GM18867 (cell line): ENCODE data around the gene ZDHHC3.
"Not testable (repeated sequence)": the region's sequence is repeated elsewhere in the genome, so short reads cannot be mapped to it uniquely, and the experiment has no call there.

ENCODE experiments used
- ATAC-seq: cut with Tn5 transposase; IDR thresholded peaks from one replicate; pipeline ENCODE4 v1.9.1; 2021; ENCODE audit warnings: mild to moderate bottlenecking, moderate library complexity; ENCODE audit not compliant: unreplicated experiment

Gene ZDHHC3

DNA sequence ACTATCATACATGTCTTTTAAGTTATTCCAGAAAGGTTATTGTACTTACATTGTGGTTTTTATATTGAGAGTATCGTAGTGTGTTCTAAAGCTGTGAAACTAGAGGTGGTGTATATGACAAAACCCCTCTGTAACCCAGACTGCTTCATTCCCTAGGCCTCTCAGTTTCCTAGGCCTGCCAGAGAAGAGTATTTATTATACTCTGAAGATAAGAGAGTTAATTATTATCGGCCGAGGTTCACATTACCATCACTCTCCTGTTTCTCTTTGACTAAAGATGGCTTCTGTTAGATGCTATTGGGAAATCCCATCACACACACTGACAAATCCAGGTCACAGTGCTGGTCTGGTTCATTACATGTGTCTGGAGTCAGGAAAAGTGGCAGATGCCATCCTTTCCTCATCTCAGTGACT lies 20.6 kb upstream of the ZDHHC3 start:
- no peak for ATAC-seq

DNA sequence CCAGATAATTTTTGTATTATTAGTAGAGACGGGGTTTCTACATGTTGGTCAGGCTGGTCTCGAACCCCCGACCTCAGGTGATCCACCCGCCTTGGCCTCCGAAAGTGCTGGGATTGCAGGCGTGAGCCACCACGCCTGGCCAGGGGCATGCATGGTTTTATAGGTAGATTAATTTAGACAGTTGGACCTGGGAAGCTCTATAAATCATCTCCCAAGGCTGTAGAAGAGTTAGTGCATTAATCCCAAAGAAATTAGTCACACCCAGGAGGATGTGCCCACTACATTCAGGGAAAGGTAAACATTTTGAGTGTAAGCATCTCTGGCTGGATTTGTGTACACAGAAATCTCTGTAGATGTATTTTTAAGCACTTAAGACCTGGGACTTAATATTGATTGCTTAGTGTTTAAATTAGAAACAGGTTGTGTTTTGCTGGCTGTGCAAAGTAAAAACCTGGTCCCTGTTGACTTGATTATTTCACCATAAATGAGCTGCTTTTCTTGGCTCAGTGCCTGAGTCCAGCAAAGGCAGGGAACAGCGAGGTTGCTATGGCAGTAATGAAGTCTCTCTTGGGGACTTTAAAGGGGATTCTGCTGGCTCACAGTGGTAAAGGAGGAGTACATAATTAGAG lies 19.3 kb upstream of the ZDHHC3 start:
- ATAC-seq: no peak

- no peak for ATAC-seq
Observed at GRCh38 chr3:44993471-44994205, 17.7 kb upstream of the ZDHHC3 start.

DNA sequence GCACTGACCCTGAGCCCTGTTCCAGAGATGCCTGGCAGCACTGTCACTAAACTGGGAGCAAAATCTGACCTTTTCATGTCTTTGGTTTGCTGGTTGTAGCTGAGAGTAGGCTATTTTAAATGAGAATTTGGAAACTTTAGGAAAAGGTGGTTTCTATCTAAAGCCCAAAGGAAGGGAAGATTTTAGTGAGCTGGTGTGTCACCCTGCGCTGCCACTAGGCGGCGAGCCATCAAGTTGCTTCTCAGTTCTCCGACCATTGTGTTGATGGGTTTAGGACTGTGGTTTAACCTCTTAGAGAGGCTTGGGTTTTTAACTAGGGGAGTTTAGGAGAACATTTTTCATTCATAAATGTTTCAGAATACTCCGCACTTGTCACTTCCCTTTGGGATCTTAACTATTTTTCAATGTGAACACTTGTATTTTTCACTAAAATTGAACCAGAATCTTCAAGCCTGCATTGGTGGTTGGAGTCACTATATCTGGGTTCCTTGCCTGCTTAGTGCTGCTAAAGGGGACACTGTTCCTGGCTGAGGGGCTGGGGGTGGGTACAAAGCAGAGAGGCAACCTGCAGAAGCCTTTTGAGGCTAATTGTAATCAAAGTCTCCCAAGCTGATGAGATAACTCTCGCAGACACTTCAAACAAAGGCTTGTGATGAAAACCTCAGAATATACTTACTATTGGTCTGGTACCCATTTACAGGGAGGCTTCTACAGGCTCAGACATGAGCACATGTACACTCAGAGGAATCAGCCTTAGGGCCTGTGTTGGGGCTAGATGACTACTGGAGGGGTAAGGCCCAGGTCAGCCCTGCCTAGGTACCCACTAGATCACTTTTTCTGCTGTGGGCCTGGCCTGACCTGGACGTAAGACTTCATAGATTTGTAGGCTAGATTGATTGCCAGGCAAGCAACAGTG lies 16.8 kb upstream of the ZDHHC3 start:
- ATAC-seq: no peak

- no peak for ATAC-seq
Observed at GRCh38 chr3:44991326-44991725, 15.4 kb upstream of the ZDHHC3 start.

DNA sequence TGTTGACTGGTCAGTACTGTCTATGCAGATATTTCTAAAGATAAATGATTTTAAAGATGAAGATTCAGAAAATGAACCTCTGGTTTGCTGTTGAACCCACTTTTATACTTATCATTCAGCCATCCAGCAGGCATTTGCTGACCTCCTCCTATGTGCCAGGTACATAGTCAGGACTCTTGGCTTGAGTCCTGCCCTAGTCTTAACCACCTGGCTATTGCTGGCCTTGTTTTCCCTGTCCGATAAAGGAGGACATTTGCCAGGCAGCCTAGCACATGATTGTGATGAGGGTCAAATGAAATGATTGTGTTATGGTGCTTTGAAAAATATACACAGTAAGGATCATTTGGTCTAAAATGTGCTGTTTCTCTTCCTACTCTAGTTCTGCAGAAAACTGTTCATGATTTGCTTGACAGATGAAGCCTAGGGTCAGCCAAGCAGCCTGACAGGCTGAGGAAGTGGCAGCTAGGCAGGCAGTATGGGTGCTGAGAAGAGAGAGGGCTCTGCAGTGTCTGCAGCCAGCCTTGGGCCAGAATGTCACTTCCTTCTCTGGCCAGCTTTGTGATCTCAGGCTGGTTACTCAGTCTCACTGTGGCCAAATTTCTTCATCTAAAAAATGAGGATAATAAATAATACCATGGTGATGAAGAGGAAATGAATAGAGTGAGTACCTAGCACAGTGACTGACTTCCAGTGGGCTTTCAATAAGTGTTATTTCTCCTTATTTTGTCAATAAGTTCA lies 13.8 kb upstream of the ZDHHC3 start:
- ATAC-seq: no peak

GRCh38 chr3:44989141-44989540 lies 13.2 kb upstream of the ZDHHC3 start:
- ATAC-seq: no peak

DNA sequence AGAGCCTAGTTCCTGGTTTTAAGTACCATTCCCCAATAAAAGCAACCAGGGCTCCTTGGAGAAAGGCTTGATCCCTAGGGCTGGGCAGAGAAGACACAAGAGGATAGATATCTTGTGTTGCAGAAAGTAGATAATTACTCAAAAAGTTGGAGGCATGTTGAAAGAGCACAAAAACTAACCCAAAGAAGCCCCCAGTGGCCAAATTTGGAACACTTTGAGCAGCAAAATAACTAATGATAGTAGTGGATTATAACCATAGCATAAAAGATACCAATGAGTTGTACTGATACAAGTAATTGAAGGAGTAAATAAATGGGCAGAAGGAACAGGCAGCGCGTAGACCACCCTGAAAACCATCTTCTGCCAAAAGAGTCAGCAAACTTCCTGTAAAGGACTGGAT lies 12.1 kb upstream of the ZDHHC3 start:
- ATAC-seq: no peak

GRCh38 chr3:44987332-44987731 lies 11.4 kb upstream of the ZDHHC3 start:
- ATAC-seq: no peak

DNA sequence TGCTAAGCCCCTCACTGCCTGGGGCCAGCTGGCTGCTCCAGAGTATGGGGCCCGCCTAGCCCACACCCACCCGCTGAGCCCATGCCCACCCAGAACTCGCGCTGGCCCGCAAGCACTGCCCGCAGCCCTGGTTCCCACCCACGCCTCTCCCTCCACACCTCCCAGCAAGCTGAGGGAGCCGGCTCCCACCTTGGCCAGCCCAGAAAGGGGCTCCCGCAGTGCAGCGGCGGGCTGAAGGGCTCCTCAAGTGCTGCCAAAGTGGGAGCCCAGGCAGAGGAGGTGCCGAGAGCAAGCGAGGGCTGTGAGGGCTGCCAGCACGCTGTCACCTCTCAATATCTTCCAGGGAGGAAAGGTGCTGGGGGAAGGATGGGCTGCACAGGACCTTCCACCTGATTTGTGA lies 10.4 kb upstream of the ZDHHC3 start:
- ATAC-seq: not testable (repeated sequence)

DNA sequence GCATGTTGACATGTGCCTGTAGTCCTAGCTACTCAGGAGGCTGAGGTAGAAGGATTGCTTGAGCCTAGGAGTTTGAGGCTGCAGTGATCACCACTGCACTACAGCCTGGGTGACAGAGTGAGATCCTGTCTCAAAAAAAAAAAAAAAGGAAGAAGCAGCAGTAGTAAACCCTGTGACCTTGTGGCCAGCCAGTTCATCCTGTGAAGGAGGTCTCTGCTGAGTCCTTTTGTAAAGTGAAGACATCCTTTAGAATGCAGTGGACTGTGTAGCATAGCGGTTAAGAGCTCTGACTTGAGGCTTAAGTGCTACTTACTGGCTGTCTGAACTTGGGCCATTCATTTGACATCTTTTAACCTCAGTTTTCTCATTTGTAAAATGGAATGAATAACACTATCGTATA lies 8.4 kb upstream of the ZDHHC3 start:
- peak; percentile 45 for ATAC-seq

DNA sequence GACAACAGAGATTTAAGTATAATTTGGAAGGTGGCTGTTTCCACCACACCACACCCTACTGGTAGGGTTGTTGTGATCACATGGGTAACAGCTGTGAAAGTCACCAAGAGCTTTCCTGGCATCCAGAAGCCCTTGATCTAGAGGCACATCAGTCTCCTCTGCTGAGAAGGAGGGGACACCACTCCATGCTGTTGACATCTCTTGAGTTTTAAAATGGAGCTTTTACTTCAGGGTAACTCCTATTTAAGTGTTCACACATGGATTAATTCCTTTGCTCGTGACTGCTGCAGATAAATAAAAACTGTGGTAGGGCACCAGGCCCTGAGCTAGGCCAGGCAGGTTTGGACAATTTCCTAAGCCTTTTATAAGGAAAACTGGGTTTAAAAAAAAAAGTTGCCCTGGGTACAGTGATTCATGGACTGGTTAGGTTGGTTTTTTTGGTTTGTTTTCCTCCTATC lies 7.5 kb upstream of the ZDHHC3 start:
- no peak for ATAC-seq

DNA sequence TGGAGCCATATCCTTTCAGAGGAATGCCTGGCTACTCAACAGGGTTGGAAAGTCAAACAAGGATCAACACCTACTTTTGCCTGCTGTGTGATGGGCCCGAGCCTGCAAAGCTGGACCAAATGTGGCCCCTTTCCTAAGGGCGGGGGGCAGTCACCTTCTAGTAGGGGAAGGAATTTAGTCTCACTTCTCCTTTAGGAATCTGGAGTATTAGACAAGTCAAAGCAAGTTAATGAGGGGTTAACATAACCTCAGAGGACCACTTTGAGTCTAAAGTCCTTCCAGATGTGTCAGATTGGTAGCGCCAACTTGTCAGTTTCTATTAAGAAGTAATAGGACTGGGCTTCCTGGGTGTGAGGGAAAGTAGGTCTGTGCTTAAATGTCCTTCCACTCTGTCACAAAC lies 6.8 kb upstream of the ZDHHC3 start:
- no peak for ATAC-seq

- no peak for ATAC-seq
Observed at GRCh38 chr3:44981751-44982150, 5.8 kb upstream of the ZDHHC3 start.

DNA sequence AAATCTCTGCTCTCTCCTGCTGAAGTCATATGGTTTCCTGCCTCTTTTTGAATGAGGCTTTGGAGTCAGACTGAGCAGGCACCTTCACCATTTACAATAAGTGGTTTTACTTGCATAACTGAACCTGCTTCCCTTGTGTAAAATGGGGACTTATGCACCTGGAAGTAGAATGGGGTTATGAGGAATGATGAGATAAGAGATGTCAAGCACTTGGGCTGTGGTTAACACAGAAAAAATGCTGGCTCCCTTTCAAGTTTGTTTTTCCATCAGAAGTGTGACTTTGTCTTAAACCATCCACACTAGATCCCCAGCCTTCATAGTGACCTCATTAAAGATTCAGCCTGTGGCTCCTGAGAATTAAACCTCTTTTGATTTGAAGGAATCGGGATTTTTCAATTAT lies 5.2 kb upstream of the ZDHHC3 start:
- no peak for ATAC-seq

GRCh38 chr3:44974416-44974815 lies 1.6 kb downstream of the ZDHHC3 start:
- no peak for ATAC-seq

GRCh38 chr3:44970926-44971490 lies 5.0 kb downstream of the ZDHHC3 start:
- ATAC-seq: no peak

DNA sequence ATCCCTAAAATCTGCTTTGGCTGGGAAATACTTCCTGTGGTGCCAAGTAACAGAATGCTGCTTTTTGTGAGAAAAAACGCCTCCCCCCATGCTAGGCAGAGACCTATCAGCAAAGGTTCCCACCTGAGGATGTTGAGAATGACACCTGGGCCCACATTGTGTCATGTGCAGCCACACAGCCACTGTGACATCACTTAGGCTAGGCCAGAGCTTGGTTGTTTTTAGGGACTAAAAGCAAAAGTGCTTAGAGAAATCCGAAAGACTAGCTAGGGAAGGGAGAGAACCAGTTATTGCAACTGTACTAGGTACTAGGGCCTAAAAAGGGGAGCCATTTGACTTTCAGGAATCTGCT lies 6.2 kb downstream of the ZDHHC3 start:
- ATAC-seq: no peak

DNA sequence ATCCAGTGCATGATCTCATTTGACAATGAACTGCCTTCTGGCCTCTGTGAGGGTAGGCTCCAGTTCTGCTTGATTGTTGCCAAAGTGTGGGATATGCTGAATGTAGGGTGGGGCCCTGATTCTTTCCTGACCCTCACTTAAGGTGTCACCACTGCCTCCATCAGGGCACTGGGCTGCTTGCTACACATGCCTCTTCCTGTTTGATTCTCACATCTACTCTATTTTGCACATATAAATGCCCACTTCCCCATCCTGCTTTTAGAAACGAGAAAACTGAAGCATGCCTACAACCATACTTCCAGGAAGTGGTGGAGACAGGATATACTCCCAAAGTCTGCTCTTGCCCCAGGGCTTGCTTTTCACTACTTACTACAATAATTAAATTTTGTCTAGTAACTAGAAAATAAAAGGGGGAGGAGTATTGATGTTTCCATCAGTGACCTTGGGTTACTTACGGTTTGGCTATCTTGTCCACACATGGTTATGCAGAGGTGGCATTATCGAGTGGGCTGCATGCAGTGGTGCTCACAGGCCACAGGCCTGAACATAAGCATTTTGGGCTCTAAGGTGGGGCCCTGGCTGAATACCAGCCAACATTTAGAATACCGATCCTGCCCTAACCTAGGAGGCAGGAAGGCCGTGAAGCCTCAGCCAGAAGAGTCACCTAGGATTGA lies 6.7 kb downstream of the ZDHHC3 start:
- no peak for ATAC-seq

DNA sequence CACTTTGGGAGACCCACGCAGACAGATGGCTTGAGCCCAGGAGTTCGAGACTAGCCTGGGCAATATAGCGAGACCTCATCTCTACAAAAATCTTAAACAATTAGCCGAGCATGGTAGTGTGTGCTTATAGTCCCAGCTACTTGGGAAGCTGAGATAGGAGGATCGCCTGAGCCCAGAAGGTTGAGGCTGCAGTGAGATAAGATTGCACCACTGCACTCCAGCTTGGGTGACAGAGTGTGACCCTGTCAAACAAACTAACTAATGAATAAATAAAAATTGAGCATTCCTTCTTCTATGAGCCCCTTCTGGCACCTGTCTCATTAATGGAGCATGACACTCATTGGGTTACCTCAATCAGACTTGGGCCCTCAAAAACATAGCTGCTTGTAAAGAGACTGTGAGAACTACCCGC lies 7.5 kb downstream of the ZDHHC3 start:
- no peak for ATAC-seq
